ENCODE results near the gene KCNJ18.
"Not testable (repeated sequence)": the region's sequence is repeated elsewhere in the genome, so short reads cannot be mapped to it uniquely, and the experiment has no call there.

KCNJ18 gene

DNA sequence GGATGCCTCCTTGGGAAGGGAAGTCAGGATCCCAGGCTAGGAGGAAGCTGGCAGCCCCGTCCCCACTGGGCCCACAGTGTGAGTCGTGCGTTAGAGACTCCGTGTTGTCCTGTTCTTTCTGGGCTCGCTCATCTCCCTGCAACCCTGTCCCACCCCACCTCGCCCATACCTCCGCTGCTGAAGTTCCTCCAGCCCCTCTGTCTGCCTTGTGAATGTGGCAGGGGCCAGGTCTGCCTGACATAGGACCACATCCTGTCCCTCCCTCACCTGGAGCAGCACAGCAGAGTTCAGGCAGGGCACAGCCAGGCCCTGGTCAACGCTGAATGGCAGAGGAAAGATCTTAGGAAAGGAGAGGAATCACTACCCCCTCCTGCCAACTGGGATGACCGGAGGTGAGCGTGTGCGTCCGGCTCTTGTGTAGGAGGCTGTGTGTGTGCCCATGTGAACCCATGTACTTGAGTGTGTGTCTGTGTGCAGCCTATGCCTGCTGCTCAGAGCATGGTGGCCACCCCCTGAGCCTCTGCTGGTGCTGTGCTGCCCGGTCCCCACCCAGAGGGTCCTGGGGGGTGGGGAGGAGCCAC lies 12.8 kb downstream of the KCNJ18 start:
- no peak for DNase-seq

DNA sequence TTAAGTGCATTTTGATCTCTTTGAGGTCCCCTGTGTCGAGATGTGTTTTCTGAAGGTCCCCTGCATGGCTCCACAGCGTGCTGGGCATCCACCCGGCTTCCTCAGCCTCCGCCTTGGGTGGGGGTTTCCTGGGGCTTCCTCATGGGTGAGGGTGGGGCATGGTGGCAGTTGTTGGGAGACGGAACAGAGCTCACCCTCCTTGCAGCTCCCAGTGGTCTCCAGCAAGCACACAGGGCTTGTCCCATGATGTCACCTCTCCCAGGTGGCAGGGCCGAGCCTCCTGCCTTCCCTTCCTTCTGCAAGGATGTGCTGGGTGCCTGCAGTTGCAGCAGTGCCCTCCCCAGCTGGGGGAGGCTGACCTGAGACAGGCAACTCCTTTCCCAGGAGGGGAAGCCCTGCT lies 13.4 kb downstream of the KCNJ18 start:
- DNase-seq = not testable (repeated sequence)

DNA sequence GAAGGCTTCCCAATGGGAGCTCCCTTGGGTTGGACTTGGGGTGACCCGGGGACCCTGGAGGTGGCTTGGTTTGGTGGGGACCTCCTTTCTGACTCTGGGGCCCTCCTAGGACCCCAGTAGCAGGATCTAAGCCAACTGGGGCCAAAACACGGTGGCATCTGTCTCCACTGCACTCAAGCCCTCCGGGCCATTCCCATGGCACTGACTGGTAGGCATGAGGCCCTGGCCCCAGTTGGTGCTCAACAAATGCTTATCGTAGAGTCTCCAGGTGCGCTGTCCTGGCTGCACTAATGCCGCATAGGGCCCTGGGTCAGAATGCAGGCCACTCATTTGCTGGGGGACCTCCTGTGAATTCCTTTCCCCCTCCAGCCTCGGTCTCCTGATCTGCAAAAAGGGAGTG lies 14.2 kb downstream of the KCNJ18 start:
- DNase-seq = not testable (repeated sequence)

DNA sequence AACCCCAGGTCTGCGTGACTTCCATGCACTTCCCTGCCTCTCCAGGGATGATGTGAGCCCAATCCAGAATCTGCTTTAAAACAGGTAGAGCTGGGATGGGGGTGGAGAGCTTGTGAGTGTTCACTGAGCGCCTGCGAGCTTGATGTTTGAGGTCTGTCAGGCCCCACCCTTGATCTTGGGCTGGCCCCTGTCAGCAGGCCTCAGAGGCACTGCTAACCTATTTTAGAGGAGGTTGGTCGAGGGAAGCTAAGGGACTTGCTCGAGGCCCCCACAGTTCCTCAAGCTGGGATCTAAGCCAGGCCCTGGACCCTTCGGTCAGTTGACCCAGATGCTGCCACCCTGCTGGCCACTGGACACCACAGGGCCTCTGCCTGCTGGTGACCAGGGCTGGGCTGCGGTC lies 14.8 kb downstream of the KCNJ18 start:
- not testable (repeated sequence) for DNase-seq

DNA sequence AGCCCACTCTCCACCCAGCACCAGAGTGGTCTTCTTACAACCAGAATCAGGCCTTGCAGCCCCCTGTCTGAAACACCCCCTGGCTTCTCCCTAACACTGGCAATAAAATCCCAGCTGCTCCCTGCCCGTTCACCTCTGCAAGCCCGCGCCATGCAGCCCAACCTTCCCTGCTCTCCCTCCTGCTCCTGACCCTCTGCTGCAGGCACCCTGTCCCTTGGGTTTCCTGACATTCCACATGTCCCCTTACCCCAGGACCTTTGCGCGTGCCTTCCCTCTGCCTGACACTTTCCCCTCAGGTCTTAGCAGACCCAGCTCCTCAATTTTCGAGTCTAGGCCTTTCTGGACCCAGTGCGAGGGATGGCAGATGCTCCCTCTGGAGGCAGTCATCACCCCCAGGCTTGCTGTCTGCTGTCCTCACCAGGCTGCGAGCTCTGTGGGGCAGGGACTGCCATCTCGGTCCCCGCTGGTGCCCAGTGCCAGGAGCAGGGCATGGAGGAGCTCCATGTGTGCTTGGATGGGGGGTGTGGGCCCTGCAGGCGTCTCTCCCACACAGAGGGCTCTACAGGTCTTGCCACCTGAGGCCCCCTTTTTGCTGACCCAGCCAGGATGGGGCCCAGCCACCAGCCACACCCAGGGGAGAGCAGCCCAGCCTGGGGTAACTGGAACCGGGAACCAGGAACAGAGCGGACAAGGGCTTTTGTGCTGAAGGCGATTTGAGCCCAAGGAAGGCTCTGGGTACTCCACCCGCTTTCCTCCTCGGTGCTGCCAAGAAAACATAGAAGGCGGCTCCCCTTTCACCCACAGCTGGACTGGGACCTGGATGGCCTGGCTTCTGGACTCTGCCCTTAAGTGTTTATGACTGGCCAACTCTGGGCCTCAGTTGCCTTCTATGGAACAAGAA lies 15.6 kb downstream of the KCNJ18 start:
- not testable (repeated sequence) for DNase-seq

DNA sequence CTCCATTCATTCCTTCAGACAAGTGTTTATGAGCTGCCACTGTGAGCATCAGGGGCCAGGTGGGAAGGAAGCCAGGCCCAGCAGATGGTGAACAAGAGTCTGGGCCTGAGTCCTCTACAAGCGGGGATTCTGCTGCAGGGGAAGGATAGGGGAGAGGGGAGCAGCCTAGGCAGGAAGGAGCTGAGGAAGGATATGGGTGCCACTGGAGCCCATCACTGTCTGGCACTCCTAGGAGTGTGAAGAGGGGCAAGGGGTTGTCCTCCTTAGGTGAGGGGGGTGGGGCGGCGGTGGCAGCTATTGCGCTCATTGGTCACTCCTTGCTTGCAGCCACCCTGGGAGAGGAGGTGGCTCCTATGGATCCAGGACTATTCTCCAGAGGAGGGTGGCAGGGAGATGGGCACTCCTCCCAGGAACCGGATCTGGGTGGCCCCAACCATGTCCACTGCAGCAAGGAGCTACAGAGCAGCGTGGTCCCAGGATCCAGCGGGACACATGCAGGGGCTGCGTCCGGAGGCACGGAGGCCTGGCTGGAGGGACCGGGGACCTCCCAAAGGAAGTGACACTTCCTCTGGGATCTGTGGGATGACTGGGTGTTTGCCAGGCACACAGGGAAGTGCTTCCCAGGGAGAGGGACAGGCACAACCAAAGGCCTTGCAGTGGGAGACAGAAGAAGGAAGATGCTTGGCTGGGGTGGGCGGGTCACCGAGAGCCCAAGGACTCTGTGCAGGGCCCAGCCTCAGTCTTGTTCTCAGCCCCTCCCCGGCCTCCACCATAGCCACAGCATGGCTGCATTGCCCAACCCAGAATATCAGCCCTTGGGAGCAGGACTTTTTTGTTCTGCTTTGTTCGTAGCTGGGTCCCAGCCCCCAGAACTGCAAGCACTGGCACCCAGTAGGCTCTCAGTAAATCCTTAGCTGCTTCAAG lies 16.6 kb downstream of the KCNJ18 start:
- not testable (repeated sequence) for DNase-seq

DNA sequence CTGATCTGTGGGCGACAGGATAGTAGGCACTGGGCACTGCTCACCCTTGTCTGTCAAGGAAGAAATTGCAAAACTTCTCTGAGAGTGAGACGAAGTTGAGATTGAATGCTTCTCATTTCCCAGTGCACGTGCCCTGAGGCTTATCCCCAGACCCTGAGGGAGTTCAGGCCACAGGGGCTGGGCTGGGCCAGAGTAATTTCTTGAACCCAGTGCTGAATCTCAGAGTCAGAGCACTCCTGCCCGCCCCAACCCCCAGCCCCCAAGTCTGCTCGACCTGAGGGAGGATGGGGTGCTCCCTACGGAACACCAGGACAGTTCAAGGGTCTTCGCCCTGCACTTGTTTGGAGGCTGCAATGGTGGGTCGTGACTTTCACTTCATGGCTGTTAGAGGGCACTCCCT lies 17.7 kb downstream of the KCNJ18 start:
- not testable (repeated sequence) for DNase-seq

DNA sequence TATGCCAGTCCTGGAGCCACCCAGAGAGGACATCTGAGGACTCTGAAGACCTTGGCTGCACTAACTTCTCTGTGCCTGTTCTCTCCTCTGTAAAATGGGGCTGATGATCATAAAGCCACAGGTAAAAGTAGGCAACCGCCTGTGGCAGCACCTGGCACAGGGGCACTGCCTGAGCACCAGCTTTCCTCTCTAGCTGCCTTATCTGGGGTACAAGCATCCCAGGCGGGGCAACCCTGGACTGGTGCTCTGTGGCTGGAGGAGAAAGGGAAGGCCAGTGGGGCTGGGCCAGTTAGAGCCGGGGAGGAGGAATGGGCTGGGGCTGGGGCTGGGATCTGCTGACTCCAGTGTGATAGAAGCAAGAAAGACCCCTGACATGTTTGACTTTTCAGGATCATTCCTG lies 18.2 kb downstream of the KCNJ18 start:
- not testable (repeated sequence) for DNase-seq

DNA sequence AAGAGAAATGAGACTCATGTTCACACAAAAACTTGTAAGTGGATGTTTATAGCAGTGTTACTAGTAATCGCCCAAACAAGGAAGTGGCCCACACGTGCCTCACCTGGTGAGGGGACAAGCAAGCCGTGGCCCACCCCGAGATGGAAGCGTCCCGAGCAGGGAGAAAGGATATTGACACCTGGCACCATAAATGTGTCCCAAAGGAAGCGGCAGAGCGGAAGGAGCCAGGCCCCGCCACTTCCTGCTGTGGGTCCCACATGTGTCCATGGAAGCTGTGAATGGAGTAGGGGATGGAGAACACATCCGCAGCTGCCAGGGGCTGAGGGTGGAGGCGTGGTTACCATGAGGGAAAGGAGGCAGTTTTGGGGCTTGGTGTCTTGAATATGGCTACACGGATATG lies 18.9 kb downstream of the KCNJ18 start:
- DNase-seq = no peak

DNA sequence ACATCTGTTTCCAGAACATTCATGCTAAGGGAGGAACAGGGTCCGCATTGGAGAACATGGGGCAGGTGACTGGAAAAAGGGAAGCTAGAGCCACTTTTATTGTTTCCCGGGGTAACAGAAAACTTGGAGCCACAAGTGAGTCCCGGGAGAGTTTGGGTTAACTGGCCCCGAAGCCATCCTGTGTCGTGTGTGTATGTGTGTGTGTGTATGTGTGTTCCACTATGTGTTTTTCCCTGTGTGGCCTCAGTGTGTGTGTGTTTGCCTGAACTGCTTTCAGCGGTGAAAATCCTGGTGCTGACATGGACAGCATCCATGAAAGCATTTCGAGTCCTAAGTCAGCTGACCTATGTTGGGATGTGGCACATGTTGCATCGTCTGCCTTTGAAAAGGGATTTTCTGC lies 20.7 kb downstream of the KCNJ18 start:
- not testable (repeated sequence) for DNase-seq

DNA sequence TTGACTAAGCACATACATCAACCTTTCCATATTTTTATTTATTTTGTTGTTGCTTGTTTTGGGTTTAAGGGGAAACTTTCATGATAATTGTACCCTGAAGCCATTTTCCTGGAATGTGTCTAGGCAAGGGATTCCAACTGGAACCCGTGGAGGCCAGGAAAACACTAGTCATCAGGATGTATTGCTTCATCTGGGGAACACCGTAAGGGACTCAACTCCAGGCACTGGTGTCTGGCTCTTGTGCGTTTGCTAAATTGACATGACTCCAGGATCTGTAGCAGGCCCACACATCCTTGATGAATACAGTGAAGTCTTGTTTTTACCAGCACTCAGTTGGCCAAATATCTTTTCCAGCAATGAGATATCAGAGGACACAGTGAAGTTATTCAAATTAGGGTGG lies 21.3 kb downstream of the KCNJ18 start:
- DNase-seq = not testable (repeated sequence)

DNA sequence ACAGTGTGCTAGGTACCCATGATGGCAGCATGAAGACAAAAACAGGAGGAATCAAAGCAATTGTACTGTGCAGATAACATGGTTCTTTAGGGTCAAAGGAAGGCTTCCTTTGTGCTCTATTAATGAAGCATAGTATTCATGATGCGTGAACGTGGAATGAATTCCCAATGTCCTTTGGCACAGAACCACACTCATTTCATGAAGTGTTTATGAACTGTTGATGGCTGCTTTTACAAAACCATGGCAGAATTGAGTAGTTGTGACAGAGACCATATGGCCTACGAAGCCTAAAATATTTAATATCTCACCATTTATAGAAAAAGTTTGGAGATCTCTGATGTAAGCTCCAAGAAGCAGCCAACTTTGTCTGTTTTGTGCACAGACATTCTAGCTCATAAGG lies 22.4 kb downstream of the KCNJ18 start:
- not testable (repeated sequence) for DNase-seq

DNA sequence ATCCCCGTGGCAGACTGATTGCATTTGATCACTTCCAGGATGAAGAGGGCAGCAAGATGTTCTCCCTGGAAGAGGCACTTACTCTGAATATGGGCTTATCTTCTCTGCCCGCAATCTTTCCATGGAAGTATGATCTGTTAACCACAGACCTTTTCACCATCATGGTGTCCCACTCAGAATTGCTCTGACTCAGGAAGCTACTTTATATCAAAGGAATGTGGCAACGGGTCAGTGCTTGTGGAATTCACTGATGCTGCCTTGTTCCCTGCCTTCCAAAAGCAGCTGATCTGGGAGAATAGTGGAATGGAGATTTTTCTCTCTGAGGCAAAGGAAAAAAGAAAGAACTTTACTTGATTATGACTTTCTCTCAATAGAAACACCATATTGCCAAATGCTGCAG lies 23.6 kb downstream of the KCNJ18 start:
- not testable (repeated sequence) for DNase-seq

DNA sequence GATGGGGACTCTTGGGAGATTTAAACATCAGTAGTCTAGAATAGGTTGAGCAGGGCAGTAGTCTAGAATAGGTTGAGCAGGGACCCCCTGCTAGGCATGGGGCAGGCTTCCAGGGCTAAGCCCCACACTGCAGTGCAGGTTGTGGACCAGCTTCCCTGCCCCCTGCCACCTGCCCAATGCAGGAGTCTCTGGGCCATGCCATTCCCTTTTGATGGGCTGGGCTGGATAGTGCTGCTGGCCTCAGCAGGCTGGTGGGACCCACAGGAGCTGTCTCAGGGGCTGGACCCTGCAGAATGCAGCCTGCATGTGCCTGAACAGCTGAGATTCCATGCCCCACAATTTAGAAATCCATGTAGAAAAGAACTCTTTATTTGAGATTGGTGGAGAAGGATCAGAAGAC lies 26.6 kb downstream of the KCNJ18 start:
- not testable (repeated sequence) for DNase-seq

DNA sequence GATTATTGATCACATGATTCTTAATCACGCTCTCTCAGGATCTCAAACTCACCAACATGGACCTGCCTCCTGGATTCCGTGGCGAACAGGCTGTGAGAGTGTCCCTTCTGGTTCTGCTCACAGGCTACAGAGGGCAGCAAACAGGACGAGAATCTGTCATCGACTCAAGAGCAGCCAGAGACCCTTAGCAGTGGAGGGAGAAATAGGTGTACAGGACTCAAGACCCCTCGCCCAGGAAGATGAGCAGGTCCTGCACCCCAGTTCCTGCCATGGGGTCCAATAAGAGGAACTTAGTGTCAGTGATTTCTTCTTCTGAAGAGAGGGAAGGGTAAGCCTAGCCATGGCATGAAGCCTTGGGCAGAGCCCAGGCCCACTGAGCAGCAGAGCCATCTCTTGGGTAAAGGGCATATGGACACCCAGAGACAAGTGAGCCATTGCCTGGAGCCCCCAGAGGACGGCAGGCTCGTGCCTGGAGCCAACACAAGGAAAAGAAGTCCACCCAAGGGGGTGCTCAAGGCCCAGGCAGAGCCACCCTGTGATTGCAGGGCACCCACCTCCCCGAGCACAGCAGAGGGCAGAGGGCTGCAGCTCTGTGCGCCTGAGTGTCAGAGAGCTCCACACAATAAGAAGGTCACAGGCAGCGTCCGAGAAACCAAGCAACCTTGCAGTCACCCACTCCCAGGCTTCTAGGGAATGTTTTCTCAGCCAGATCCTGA lies 27.3 kb downstream of the KCNJ18 start:
- DNase-seq = not testable (repeated sequence)

DNA sequence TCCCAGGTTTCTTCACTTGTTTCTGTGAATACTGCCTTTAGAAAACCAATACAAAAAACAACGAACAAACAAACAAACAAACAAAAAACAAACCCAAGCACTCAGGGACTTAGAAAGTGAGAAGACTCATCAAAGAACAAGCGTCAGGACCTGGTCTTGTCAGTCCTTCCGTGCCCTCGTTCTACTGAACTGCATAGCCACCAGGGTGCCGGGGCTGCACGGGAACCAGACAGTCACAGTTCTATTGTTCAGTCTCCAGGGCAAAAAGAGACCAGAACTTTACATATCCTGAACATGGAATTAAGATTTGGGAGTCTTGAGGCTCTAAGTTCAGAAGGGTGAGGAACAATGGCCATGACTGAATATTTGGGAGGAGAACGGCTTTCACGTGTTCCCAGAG lies 28.2 kb downstream of the KCNJ18 start:
- not testable (repeated sequence) for DNase-seq

DNA sequence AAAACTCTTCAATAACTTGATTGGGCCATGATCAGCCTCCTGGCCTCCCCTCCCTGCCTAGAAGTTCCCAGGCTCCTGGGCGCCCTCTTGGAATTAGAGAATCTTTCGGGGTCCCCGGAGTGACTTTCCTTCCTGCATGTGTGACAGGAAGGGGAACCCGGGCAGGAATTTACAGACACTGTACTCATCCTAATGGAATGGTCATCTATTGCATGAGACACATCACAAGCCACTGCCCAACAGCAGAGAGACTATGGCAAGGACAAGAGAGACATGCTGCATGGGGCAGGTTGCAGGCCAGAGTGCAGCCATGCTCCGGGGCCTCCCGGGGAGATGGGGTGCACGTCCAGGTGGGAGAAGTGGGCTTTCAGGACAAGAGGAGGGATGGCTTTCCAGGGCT lies 29.9 kb downstream of the KCNJ18 start:
- not testable (repeated sequence) for DNase-seq

DNA sequence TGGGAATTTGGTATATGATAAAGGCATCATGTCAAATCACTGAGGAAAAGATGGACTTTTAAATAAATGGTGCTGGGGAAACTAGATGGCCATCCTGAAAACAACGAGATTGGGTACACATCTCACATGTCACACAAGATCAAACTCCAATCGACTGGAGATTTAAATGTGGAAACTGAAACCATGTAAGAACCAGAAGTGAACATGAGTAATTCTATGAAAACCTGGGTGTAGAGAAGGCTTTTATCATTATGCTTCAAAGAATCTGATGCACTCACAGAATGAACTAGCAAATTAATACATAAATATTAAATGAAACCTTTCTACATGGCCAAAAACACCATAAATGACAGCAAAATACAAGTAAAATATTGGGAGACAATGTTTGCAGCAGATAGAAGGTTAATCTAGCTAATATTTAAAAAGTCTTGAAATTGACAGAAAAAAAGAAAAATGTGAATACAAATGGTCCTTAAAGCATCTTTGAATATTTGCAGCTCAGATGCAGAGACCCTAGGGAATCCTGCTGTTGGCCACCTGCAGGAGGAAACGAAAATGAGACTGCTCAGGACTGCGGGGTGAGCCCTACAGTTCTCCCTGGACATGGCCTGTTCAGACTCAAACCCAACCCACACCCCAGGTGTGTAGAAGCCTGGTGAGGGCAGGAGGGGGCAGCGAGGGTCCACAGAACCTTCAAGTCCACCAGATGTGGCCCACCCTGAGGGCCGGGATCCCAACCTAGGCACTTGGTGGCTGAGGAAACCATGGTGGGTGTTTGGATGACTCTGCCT lies 32.1 kb downstream of the KCNJ18 start:
- DNase-seq = not testable (repeated sequence)

DNA sequence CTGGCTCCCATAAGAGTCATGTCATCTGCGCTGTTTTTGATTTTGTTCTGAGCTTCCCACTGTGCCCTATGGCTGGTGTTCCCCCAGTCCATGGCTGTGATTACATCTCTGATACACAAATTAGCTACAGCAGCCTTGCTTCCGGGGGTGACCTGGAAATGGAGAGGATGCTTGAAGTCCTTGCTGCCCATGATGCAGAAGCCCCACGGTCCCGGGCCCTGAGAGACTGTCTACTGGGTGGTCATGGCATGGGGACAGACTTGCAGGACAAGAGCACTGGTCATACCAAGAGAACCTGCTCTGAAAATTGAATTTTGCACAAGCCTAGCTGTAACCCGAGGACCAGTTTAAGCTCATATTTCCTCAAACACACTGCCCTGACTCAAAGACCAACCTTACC lies 38.8 kb downstream of the KCNJ18 start:
- DNase-seq = not testable (repeated sequence)

DNA sequence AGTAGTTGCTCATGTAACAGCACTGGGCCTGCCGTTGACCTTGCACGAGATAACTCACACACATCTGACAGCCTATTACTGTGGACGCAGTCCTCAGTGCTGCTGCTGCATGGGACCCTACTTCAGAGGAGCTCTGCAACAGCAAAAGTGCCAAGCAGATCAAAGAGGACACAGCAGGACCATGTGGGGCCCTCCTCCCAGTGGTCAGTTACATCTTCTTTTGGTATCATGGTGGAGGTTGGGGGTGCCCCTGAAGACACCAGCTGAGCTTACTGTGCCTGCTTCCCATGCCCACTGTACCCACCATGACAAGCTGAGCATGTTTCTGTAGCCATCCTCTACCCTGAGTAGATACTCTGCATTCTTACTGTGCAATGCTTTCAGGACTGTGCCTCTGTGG lies 41.6 kb downstream of the KCNJ18 start:
- not testable (repeated sequence) for DNase-seq

DNA sequence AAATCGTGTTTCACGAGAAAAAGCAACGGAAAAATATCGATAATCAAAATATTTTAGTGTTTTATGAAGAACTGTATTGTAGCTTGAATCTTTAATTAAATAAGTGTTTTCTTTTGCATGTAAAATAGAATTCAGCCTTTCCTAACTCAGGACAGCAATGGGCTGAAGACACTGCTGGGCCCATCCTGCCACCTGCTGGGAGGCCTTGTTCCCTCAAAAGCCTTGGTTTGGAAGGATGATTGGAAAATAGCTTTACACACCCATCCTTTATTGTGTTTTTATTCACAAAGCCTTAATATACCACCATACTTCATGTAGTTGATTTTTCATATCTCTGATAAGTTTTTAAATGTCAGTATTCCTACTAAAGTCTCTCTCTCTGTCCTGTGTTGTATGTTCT lies 43.5 kb downstream of the KCNJ18 start:
- not testable (repeated sequence) for DNase-seq

Measured in activated gamma-delta T cell treated with Interleukin-2 at 50 U/mL for 16 hours (primary cell).